GM19438 (cell line): Measurements from ENCODE around the gene CDKL5.
"Not testable (repeated sequence)": the region's sequence is repeated elsewhere in the genome, so short reads cannot be mapped to it uniquely, and the experiment has no call there.

Experiments
- ATAC-seq: cut with Tn5 transposase; IDR thresholded peaks from one replicate; pipeline ENCODE4 v1.9.1; 2021; ENCODE audit warnings: low read depth; ENCODE audit not compliant: unreplicated experiment

The CDKL5 gene

GRCh38 chrX:18425199-18426003 lies at the start of gene CDKL5:
CDKL5 (plus strand) TSS chrX:18425608; CDS start chrX:18507097, 81,489 bp downstream.
- peak; percentile 95 for ATAC-seq

GRCh38 chrX:18377796-18378195 lies 47.6 kb upstream of the CDKL5 start:
- no peak for ATAC-seq

- ATAC-seq: no peak
Observed at GRCh38 chrX:18389966-18390365, 35.4 kb upstream of the CDKL5 start.

- no peak for ATAC-seq
Observed at GRCh38 chrX:18390941-18391538, 34.4 kb upstream of the CDKL5 start.

- no peak for ATAC-seq
Observed at GRCh38 chrX:18394477-18394876, 30.9 kb upstream of the CDKL5 start.

GRCh38 chrX:18401848-18402213 lies 23.6 kb upstream of the CDKL5 start:
- ATAC-seq: no peak

- no peak for ATAC-seq
Observed at GRCh38 chrX:18406531-18407266, 18.7 kb upstream of the CDKL5 start.

- ATAC-seq: no peak
Observed at GRCh38 chrX:18410038-18410437, 15.4 kb upstream of the CDKL5 start.

GRCh38 chrX:18415386-18415785 lies 10.0 kb upstream of the CDKL5 start:
- ATAC-seq: no peak

- ATAC-seq: no peak
Observed at GRCh38 chrX:18422325-18422724, 3.1 kb upstream of the CDKL5 start.

- no peak for ATAC-seq
Observed at GRCh38 chrX:18422886-18423285, 2.5 kb upstream of the CDKL5 start.

- no peak for ATAC-seq
Observed at GRCh38 chrX:18424482-18425198, 768 bp upstream of the CDKL5 start.

GRCh38 chrX:18426004-18426320 lies 554 bp downstream of the CDKL5 start:
- ATAC-seq: no peak

- no peak for ATAC-seq
Observed at GRCh38 chrX:18428006-18428405, 2.6 kb downstream of the CDKL5 start.

- ATAC-seq: not testable (repeated sequence)
Observed at GRCh38 chrX:18433288-18433687, 7.9 kb downstream of the CDKL5 start.

GRCh38 chrX:18434896-18435295 lies 9.5 kb downstream of the CDKL5 start:
- no peak for ATAC-seq

- no peak for ATAC-seq
Observed at GRCh38 chrX:18436017-18436416, 10.6 kb downstream of the CDKL5 start.

- no peak for ATAC-seq
Observed at GRCh38 chrX:18440835-18441234, 15.4 kb downstream of the CDKL5 start.

GRCh38 chrX:18441780-18442367 lies 16.5 kb downstream of the CDKL5 start:
- no peak for ATAC-seq

GRCh38 chrX:18448416-18448815 lies 23.0 kb downstream of the CDKL5 start:
- no peak for ATAC-seq

- ATAC-seq: no peak
Observed at GRCh38 chrX:18449236-18449635, 23.8 kb downstream of the CDKL5 start.
